ENCODE results near the gene SYNPR. TPM values are rescaled to one million over a fixed set of nuclear protein-coding genes. Genes with fewer than 3 reads are reported as not detected.

Gene SYNPR
- total and polyA plus RNA-seq, 2 donors, result 0.09 to 0.18 TPM

- DNase-seq (ENCODE audit: low read depth in 6 of 9, low spot score in 9 of 9), result no peak
- 98% methylated on average over 2 of the region's 2 CpGs for WGBS
These were observed 159.8 kb downstream of the SYNPR start for GRCh38 chr3:63437858-63438257.

DNA sequence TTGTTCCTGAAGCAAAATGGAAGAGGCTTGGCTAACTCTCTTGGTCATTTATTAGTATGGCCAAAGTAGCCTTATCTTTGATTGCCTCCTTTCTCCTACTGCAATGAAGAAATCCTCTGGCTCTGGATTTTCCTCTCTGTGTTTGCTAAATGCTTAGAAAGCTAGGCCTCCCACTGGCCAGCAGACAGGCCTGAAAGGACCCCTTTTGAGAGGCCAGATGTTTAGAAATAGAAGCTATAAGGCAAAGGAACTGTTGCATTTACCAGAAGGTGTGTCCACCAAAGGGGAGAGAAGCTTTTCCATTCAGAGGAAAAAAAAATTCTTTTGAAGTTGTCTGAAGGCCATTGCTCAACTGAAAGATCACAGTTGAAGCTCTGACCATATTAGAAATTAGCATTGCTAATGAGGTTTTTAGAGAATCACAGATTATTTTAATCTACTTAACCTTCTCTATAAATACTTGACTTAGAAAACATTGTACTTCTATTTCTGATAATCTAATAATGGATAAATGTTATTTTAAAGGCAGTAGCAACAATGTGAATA lies 160.8 kb downstream of the SYNPR start:
- H3K27me3 ChIP-seq (ENCODE audit: control insufficient read depth in 2 of 2, insufficient read depth in 1 of 2, low read length in 1 of 2), result no peaks in the 10 kb centered on the region
- no peak overlapping the region for H3K4me3 ChIP-seq (ENCODE audit: low read length in 2 of 2)
- H3K27ac ChIP-seq (ENCODE audit: low read depth in 1 of 2, low read length in 1 of 2), result no peak overlapping the region
- no peaks in the 10 kb centered on the region for H3K36me3 ChIP-seq (ENCODE audit: control insufficient read depth in 2 of 2, insufficient read depth in 2 of 2, low read length in 1 of 2)
- no peaks in the 10 kb centered on the region for H3K9me3 ChIP-seq (ENCODE audit: control insufficient read depth in 2 of 2, insufficient read depth in 1 of 2, low read length in 1 of 2)
- no peaks in the 10 kb centered on the region for H3K4me1 ChIP-seq (ENCODE audit: control insufficient read depth in 2 of 2, insufficient read depth in 2 of 2, low read length in 2 of 2)
- DNase-seq (ENCODE audit: low read depth in 6 of 9, low spot score in 9 of 9), result no peak

More at GRCh38 chr3:63437858-63438257, 159.8 kb downstream of the SYNPR start:
- no peaks in the 10 kb centered on the region for H3K27me3 ChIP-seq (ENCODE audit: control insufficient read depth in 2 of 2, insufficient read depth in 1 of 2, low read length in 1 of 2)
- H3K4me3 ChIP-seq (ENCODE audit: low read length in 2 of 2), result no peak overlapping the region
- H3K27ac ChIP-seq (ENCODE audit: low read depth in 1 of 2, low read length in 1 of 2), result no peak overlapping the region
- H3K36me3 ChIP-seq (ENCODE audit: control insufficient read depth in 2 of 2, insufficient read depth in 2 of 2, low read length in 1 of 2), result no peaks in the 10 kb centered on the region
- no peaks in the 10 kb centered on the region for H3K9me3 ChIP-seq (ENCODE audit: control insufficient read depth in 2 of 2, insufficient read depth in 1 of 2, low read length in 1 of 2)
- H3K4me1 ChIP-seq (ENCODE audit: control insufficient read depth in 2 of 2, insufficient read depth in 2 of 2, low read length in 2 of 2), result no peaks in the 10 kb centered on the region

- no peak for DNase-seq (ENCODE audit: low read depth in 6 of 9, low spot score in 9 of 9)
- no peaks in the 10 kb centered on the region for H3K9me3 ChIP-seq (ENCODE audit: control insufficient read depth in 2 of 2, insufficient read depth in 1 of 2, low read length in 1 of 2)
- no peaks in the 10 kb centered on the region for H3K4me1 ChIP-seq (ENCODE audit: control insufficient read depth in 2 of 2, insufficient read depth in 2 of 2, low read length in 2 of 2)
- no peak overlapping the region for H3K4me3 ChIP-seq (ENCODE audit: low read length in 2 of 2)
- H3K27me3 ChIP-seq (ENCODE audit: control insufficient read depth in 2 of 2, insufficient read depth in 1 of 2, low read length in 1 of 2), result no peaks in the 10 kb centered on the region
- 68% methylated on average over 2 of the region's 2 CpGs for WGBS
- H3K27ac ChIP-seq (ENCODE audit: low read depth in 1 of 2, low read length in 1 of 2), result no peak overlapping the region
- no peaks in the 10 kb centered on the region for H3K36me3 ChIP-seq (ENCODE audit: control insufficient read depth in 2 of 2, insufficient read depth in 2 of 2, low read length in 1 of 2)
These were observed 163.2 kb downstream of the SYNPR start for GRCh38 chr3:63441262-63441661.

- Histone ChIP-seq H3K4me3 (ENCODE audit: low read length in 2 of 2) (no peak overlapping the region), H3K4me1 (ENCODE audit: control insufficient read depth in 2 of 2, insufficient read depth in 2 of 2, low read length in 2 of 2) (no peaks in the 10 kb centered on the region), H3K27ac (ENCODE audit: low read depth in 1 of 2, low read length in 1 of 2) (no peak overlapping the region), H3K36me3 (ENCODE audit: control insufficient read depth in 2 of 2, insufficient read depth in 2 of 2, low read length in 1 of 2) (no peaks in the 10 kb centered on the region), H3K9me3 (ENCODE audit: control insufficient read depth in 2 of 2, insufficient read depth in 1 of 2, low read length in 1 of 2) (no peaks in the 10 kb centered on the region), H3K27me3 (ENCODE audit: control insufficient read depth in 2 of 2, insufficient read depth in 1 of 2, low read length in 1 of 2) (no peaks in the 10 kb centered on the region)
- DNase-seq (ENCODE audit: low read depth in 6 of 9, low spot score in 9 of 9), result no peak
- 10% methylated on average over 3 of the region's 3 CpGs for WGBS
These were observed 164.8 kb downstream of the SYNPR start for GRCh38 chr3:63442918-63443317.

DNA sequence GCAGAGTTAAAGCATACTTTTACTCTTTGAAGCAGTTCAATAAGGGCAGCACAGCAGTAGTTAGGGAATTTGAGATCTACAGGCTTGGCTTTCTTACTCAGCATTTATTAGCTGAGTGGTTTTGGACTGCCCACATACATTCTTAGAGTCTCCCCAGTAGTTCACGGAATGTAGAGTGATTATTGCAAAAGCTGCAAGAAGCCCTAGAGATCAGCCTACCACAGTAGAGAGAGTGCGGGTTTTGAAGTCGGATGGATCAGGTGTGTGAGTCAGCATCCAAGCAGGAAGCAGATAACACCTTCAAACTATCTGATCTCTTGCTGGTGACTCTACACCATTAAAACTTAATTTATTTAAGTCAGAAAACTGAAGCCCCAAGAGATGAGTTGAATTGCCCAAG lies 171.9 kb downstream of the SYNPR start:
- Histone ChIP-seq H3K9me3 (ENCODE audit: control insufficient read depth in 2 of 2, insufficient read depth in 1 of 2, low read length in 1 of 2) (no peaks in the 10 kb centered on the region), H3K36me3 (ENCODE audit: control insufficient read depth in 2 of 2, insufficient read depth in 2 of 2, low read length in 1 of 2) (no peaks in the 10 kb centered on the region), H3K4me3 (ENCODE audit: low read length in 2 of 2) (no peak overlapping the region), H3K27me3 (ENCODE audit: control insufficient read depth in 2 of 2, insufficient read depth in 1 of 2, low read length in 1 of 2) (no peaks in the 10 kb centered on the region), H3K27ac (ENCODE audit: low read depth in 1 of 2, low read length in 1 of 2) (no peak overlapping the region), H3K4me1 (ENCODE audit: control insufficient read depth in 2 of 2, insufficient read depth in 2 of 2, low read length in 2 of 2) (no peaks in the 10 kb centered on the region)
- DNase-seq (ENCODE audit: low read depth in 6 of 9, low spot score in 9 of 9), result no peak
- WGBS, result 96% methylated on average over 3 of the region's 3 CpGs

GRCh38 chr3:63450634-63451363 lies 172.7 kb downstream of the SYNPR start:
- no peak overlapping the region for H3K27ac ChIP-seq (ENCODE audit: low read depth in 1 of 2, low read length in 1 of 2)
- no peak for DNase-seq (ENCODE audit: low read depth in 6 of 9, low spot score in 9 of 9)
- 87% methylated on average over 5 of the region's 5 CpGs for WGBS
- no peaks in the 10 kb centered on the region for H3K4me1 ChIP-seq (ENCODE audit: control insufficient read depth in 2 of 2, insufficient read depth in 2 of 2, low read length in 2 of 2)
- no peaks in the 10 kb centered on the region for H3K9me3 ChIP-seq (ENCODE audit: control insufficient read depth in 2 of 2, insufficient read depth in 1 of 2, low read length in 1 of 2)
- H3K36me3 ChIP-seq (ENCODE audit: control insufficient read depth in 2 of 2, insufficient read depth in 2 of 2, low read length in 1 of 2), result no peaks in the 10 kb centered on the region
- no peak overlapping the region for H3K4me3 ChIP-seq (ENCODE audit: low read length in 2 of 2)
- no peaks in the 10 kb centered on the region for H3K27me3 ChIP-seq (ENCODE audit: control insufficient read depth in 2 of 2, insufficient read depth in 1 of 2, low read length in 1 of 2)

DNA sequence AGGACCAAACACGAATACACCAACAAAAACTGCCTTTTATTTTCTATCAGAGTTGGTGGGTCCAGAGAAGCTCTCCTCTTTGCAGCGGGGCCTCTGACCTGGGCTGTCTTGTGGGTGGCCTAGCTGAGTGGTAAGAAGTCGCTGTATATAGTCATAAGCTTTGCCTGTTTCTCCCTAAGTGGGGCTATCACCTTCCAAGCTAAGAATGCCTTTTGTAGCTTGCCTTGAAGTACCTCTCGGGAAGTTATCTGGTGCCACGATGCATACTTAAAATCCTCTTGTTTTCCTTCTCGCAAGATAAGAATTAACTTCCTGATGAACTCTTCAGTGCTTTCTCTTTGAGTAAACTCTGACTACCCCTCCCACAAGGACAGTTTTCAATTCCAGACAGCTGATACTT lies 178.8 kb downstream of the SYNPR start:
- H3K4me3 ChIP-seq (ENCODE audit: low read length in 2 of 2), result no peak overlapping the region
- no peaks in the 10 kb centered on the region for H3K4me1 ChIP-seq (ENCODE audit: control insufficient read depth in 2 of 2, insufficient read depth in 2 of 2, low read length in 2 of 2)
- H3K36me3 ChIP-seq (ENCODE audit: control insufficient read depth in 2 of 2, insufficient read depth in 2 of 2, low read length in 1 of 2), result no peaks in the 10 kb centered on the region
- H3K9me3 ChIP-seq (ENCODE audit: control insufficient read depth in 2 of 2, insufficient read depth in 1 of 2, low read length in 1 of 2), result no peaks in the 10 kb centered on the region
- no peak overlapping the region for H3K27ac ChIP-seq (ENCODE audit: low read depth in 1 of 2, low read length in 1 of 2)
- 71% methylated on average over 6 of the region's 6 CpGs for WGBS
- DNase-seq (ENCODE audit: low read depth in 6 of 9, low spot score in 9 of 9), result no peak
- H3K27me3 ChIP-seq (ENCODE audit: control insufficient read depth in 2 of 2, insufficient read depth in 1 of 2, low read length in 1 of 2), result no peaks in the 10 kb centered on the region

- no peaks in the 10 kb centered on the region for H3K36me3 ChIP-seq (ENCODE audit: control insufficient read depth in 2 of 2, insufficient read depth in 2 of 2, low read length in 1 of 2)
- no peak overlapping the region for H3K4me3 ChIP-seq (ENCODE audit: low read length in 2 of 2)
- H3K4me1 ChIP-seq (ENCODE audit: control insufficient read depth in 2 of 2, insufficient read depth in 2 of 2, low read length in 2 of 2), result no peaks in the 10 kb centered on the region
- H3K9me3 ChIP-seq (ENCODE audit: control insufficient read depth in 2 of 2, insufficient read depth in 1 of 2, low read length in 1 of 2), result no peaks in the 10 kb centered on the region
- DNase-seq (ENCODE audit: low read depth in 6 of 9, low spot score in 9 of 9), result no peak
- H3K27me3 ChIP-seq (ENCODE audit: control insufficient read depth in 2 of 2, insufficient read depth in 1 of 2, low read length in 1 of 2), result no peaks in the 10 kb centered on the region
- H3K27ac ChIP-seq (ENCODE audit: low read depth in 1 of 2, low read length in 1 of 2), result no peak overlapping the region
These were observed 180.3 kb downstream of the SYNPR start for GRCh38 chr3:63458405-63458804.

- Histone ChIP-seq H3K27me3 (ENCODE audit: control insufficient read depth in 2 of 2, insufficient read depth in 1 of 2, low read length in 1 of 2) (no peaks in the 10 kb centered on the region), H3K4me1 (ENCODE audit: control insufficient read depth in 2 of 2, insufficient read depth in 2 of 2, low read length in 2 of 2) (no peaks in the 10 kb centered on the region), H3K9me3 (ENCODE audit: control insufficient read depth in 2 of 2, insufficient read depth in 1 of 2, low read length in 1 of 2) (no peaks in the 10 kb centered on the region), H3K36me3 (ENCODE audit: control insufficient read depth in 2 of 2, insufficient read depth in 2 of 2, low read length in 1 of 2) (no peaks in the 10 kb centered on the region), H3K27ac (ENCODE audit: low read depth in 1 of 2, low read length in 1 of 2) (no peak overlapping the region), H3K4me3 (ENCODE audit: low read length in 2 of 2) (no peak overlapping the region)
- no peak for DNase-seq (ENCODE audit: low read depth in 6 of 9, low spot score in 9 of 9)
These were observed 184.6 kb downstream of the SYNPR start for GRCh38 chr3:63462732-63463131.

Data from thymus (tissue), 11 donors.